Peyer's patch (tissue), 4 donors: Measurements from ENCODE around the gene FBXO41.

Source experiments
- CTCF ChIP-seq, 6 experiments: fragments of 450-650 bp in 4 of 6; fragments of 200-600 bp in 2 of 6; sonication (generic) in 1 of 6; IDR thresholded peaks; one replicate each; pipeline ENCODE4 v1.5.1; 2017 to 2019; ENCODE audit warnings: antibody characterized with exemption in 6 of 6, mild to moderate bottlenecking in 3 of 6, moderate library complexity in 1 of 6
- POLR2A ChIP-seq, 2 donors: fragments of 450-650 bp; IDR thresholded peaks; one replicate each; pipeline ENCODE4 v1.5.1; 2017; ENCODE audit warnings: antibody characterized with exemption in 2 of 2, mild to moderate bottlenecking in 2 of 2, moderate library complexity in 2 of 2

- TF ChIP-seq POLR2A (IDR thresholded peaks at IDR 0.05) (no peak), CTCF (IDR thresholded peaks at IDR 0.05) (no peak)
Measured at GRCh38 chr2:73208258-73208657, 76.0 kb downstream of the FBXO41 start.
